ENCODE data around the gene LAMA2. TPM values are rescaled to one million over a fixed set of nuclear protein-coding genes. Genes with fewer than 3 reads are reported as not detected.
A peak's percentile ranks its signal among the peaks of the same experiment; 100 is the strongest.

The LAMA2 gene
- total and polyA plus RNA-seq, 2 experiments from 2014 or later: 0.91 to 6.4 TPM

DNA sequence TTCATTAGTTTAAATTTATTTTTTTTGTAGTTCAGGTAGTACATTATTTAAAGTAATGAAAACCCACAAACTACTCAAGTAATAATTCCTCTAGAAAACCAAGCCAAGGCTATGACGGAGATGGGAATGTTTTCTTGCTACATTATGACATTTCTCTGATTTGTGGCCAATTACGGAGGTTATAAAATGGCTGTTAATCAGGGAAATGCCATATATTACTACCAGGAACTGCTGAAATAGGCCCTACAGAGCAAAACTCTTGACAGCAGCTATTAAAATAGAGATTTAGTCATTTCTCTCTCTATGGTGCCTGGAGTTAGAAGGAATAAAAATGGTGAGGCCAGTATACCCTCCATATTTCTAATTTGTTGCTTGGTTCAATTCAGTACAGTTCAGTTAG, 547.0 kb downstream of the LAMA2 start (continued):
- TF ChIP-seq, protein P1, sequence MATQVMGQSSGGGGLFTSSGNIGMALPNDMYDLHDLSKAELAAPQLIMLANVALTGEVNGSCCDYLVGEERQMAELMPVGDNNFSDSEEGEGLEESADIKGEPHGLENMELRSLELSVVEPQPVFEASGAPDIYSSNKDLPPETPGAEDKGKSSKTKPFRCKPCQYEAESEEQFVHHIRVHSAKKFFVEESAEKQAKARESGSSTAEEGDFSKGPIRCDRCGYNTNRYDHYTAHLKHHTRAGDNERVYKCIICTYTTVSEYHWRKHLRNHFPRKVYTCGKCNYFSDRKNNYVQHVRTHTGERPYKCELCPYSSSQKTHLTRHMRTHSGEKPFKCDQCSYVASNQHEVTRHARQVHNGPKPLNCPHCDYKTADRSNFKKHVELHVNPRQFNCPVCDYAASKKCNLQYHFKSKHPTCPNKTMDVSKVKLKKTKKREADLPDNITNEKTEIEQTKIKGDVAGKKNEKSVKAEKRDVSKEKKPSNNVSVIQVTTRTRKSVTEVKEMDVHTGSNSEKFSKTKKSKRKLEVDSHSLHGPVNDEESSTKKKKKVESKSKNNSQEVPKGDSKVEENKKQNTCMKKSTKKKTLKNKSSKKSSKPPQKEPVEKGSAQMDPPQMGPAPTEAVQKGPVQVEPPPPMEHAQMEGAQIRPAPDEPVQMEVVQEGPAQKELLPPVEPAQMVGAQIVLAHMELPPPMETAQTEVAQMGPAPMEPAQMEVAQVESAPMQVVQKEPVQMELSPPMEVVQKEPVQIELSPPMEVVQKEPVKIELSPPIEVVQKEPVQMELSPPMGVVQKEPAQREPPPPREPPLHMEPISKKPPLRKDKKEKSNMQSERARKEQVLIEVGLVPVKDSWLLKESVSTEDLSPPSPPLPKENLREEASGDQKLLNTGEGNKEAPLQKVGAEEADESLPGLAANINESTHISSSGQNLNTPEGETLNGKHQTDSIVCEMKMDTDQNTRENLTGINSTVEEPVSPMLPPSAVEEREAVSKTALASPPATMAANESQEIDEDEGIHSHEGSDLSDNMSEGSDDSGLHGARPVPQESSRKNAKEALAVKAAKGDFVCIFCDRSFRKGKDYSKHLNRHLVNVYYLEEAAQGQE (IDR thresholded peaks at IDR 0.05; ENCODE audit: unreplicated experiment): no peak
- TF ChIP-seq ZNF331 (CRISPR knock-in tag; IDR thresholded peaks at IDR 0.05; ENCODE audit: low read depth) (no peak), POLR2AphosphoS5 (IDR thresholded peaks at IDR 0.05; ENCODE audit: low read depth) (no peak), JUNB (IDR thresholded peaks at IDR 0.05; ENCODE audit: unreplicated experiment) (no peak), NANOG (IDR thresholded peaks at IDR 0.05; ENCODE audit: borderline replicate concordance) (no peak), EZH2phosphoT487 (IDR thresholded peaks at IDR 0.05; ENCODE audit: unreplicated experiment) (no peak), EZH2 (IDR thresholded peaks at IDR 0.05; ENCODE audit: low read depth, unreplicated experiment) (no peak)

DNA sequence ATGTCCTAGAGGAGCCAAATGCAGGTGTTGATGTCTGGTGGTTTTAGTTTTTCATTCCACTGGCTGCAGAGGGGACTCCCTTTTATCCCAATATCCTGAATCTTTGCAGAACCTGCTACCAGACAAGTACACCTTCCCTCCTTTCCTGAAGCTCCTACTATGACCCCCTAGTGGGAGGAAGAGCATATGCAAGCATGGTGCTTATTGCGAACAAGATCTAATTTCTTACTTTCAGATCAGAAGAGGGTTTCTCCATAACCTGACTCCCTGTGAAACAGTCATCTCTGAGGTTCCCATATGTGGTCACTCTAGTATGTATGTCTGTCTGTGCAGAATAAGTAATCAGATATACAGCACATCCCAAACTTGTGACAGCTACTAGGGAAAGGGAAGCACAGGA, 549.8 kb downstream of the LAMA2 start:
- H3F3A ChIP-seq (replicated peaks; ENCODE audit: low read depth): no peaks in the 10 kb centered on the region
- H3K4me2 ChIP-seq: no peak overlapping the region
- Mint-ChIP-seq H3K9me3 (no peaks in the 10 kb centered on the region), H3K27ac (no peak overlapping the region), H3K36me3 (ENCODE audit: low read depth) (no peaks in the 10 kb centered on the region), H3K4me1 (peaks cover 10% of the 10 kb centered on the region; the same call in 2 of the 3 replicates), H3K4me3 (no peak overlapping the region), H3K27me3 (ENCODE audit: insufficient read depth, low read depth, poor library complexity) (no peaks in the 10 kb centered on the region)
- DNase-seq (ENCODE audit: low spot score): peak; percentile 32
- no peak overlapping the region for H3K27ac ChIP-seq (ENCODE audit: low read depth)
- H3K4me1 ChIP-seq (ENCODE audit: insufficient read depth): no peaks in the 10 kb centered on the region; the same call in 1 of the 2 replicates
- no peak overlapping the region; the same call in 1 of the 2 replicates for H2AFZ ChIP-seq
- no peaks in the 10 kb centered on the region for H3K9me2 ChIP-seq (ENCODE audit: insufficient read depth)
- no peaks in the 10 kb centered on the region for H3K79me2 ChIP-seq (replicated peaks; ENCODE audit: insufficient read depth)
- H3K27me3 ChIP-seq (ENCODE audit: insufficient read depth): no peaks in the 10 kb centered on the region
- H3K36me3 ChIP-seq (ENCODE audit: insufficient read depth): no peaks in the 10 kb centered on the region
- no peaks in the 10 kb centered on the region for H4K20me1 ChIP-seq (replicated peaks; ENCODE audit: insufficient read depth)
- H3K4me3 ChIP-seq: no peak overlapping the region
- ATAC-seq: no peak
- no peak for TF ChIP-seq ZNF331 (CRISPR knock-in tag; IDR thresholded peaks at IDR 0.05; ENCODE audit: low read depth)
- TF ChIP-seq, protein P2, sequence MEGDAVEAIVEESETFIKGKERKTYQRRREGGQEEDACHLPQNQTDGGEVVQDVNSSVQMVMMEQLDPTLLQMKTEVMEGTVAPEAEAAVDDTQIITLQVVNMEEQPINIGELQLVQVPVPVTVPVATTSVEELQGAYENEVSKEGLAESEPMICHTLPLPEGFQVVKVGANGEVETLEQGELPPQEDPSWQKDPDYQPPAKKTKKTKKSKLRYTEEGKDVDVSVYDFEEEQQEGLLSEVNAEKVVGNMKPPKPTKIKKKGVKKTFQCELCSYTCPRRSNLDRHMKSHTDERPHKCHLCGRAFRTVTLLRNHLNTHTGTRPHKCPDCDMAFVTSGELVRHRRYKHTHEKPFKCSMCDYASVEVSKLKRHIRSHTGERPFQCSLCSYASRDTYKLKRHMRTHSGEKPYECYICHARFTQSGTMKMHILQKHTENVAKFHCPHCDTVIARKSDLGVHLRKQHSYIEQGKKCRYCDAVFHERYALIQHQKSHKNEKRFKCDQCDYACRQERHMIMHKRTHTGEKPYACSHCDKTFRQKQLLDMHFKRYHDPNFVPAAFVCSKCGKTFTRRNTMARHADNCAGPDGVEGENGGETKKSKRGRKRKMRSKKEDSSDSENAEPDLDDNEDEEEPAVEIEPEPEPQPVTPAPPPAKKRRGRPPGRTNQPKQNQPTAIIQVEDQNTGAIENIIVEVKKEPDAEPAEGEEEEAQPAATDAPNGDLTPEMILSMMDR (conservative IDR thresholded peaks at IDR 0.05; ENCODE audit: low read depth in 2 of 2): peak; percentile 30 to 48; a peak in 2 of 4 replicates

DNA sequence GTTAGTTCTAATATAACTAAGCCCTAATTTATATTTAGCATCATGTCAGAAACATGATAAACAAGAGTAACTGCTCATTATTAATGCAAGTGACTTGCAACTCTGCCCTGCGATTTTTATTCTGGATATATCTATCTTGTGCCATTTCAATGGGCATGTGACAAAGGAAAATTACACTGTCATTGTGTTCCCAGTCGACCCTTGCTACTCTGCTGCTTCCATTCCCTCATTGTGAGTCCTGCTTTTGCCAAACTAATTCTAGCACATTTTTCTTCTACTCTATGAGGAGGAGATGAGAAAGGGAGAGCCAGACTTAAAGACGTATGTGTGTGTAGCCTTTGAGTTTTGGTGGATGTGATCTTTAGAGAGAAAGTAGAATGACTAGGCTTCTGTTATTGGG, 551.2 kb downstream of the LAMA2 start:
- no peak overlapping the region for H3K4me2 ChIP-seq
- Mint-ChIP-seq H3K27me3 (ENCODE audit: insufficient read depth, low read depth, poor library complexity) (no peaks in the 10 kb centered on the region), H3K27ac (no peak overlapping the region), H3K4me3 (no peak overlapping the region), H3K9me3 (no peaks in the 10 kb centered on the region), H3K36me3 (ENCODE audit: low read depth) (no peaks in the 10 kb centered on the region), H3K4me1 (peaks cover 10% of the 10 kb centered on the region; the same call in 2 of the 3 replicates)
- no peaks in the 10 kb centered on the region; the same call in 1 of the 2 replicates for H3K4me1 ChIP-seq (ENCODE audit: insufficient read depth)
- no peaks in the 10 kb centered on the region for H3K9me2 ChIP-seq (ENCODE audit: insufficient read depth)
- H4K20me1 ChIP-seq (replicated peaks; ENCODE audit: insufficient read depth): no peaks in the 10 kb centered on the region
- no peaks in the 10 kb centered on the region for H3K79me2 ChIP-seq (replicated peaks; ENCODE audit: insufficient read depth)
- no peaks in the 10 kb centered on the region for H3F3A ChIP-seq (replicated peaks; ENCODE audit: low read depth)
- DNase-seq (ENCODE audit: low spot score) (no peak), ATAC-seq (no peak)
- H3K27ac ChIP-seq (ENCODE audit: low read depth): no peak overlapping the region
- H3K4me3 ChIP-seq: no peak overlapping the region
- no peaks in the 10 kb centered on the region for H3K36me3 ChIP-seq (ENCODE audit: insufficient read depth)
- no peak overlapping the region for H2AFZ ChIP-seq
- H3K27me3 ChIP-seq (ENCODE audit: insufficient read depth): no peaks in the 10 kb centered on the region
- TF ChIP-seq, protein P3, sequence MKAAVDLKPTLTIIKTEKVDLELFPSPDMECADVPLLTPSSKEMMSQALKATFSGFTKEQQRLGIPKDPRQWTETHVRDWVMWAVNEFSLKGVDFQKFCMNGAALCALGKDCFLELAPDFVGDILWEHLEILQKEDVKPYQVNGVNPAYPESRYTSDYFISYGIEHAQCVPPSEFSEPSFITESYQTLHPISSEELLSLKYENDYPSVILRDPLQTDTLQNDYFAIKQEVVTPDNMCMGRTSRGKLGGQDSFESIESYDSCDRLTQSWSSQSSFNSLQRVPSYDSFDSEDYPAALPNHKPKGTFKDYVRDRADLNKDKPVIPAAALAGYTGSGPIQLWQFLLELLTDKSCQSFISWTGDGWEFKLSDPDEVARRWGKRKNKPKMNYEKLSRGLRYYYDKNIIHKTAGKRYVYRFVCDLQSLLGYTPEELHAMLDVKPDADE (IDR thresholded peaks at IDR 0.05): no peak
- TF ChIP-seq CREB1 (CRISPR knock-in tag; IDR thresholded peaks at IDR 0.05; ENCODE audit: low read depth) (no peak), EZH2 (IDR thresholded peaks at IDR 0.05; ENCODE audit: low read depth, unreplicated experiment) (no peak), NANOG (IDR thresholded peaks at IDR 0.05; ENCODE audit: borderline replicate concordance) (no peak)
- TF ChIP-seq, protein P1 (IDR thresholded peaks at IDR 0.05; ENCODE audit: unreplicated experiment): no peak
